GM23338 (cell line): Measurements from ENCODE around the gene DEUP1. TPM values are rescaled to one million over a fixed set of nuclear protein-coding genes. Genes with fewer than 3 reads are reported as not detected.

Source experiments
- ATAC-seq: fragments of 200-7000 bp; cut with Tn5 transposase; 3 replicates; pipeline ENCODE4 v1.9.1; 2020
- DNase-seq: peaks from one replicate; pipeline ENCODE4 v3.0.0-alpha.2; 2015; ENCODE audit warnings: low spot score
- H2AFZ ChIP-seq: fragments of 200-600 bp; sonication (generic); 2 replicates; pipeline ENCODE4 v1.8.0; 2016; ENCODE audit warnings: antibody characterized with exemption, mild to moderate bottlenecking, moderate library complexity
- H3F3A ChIP-seq: fragments of 200-600 bp; sonication (generic); replicated peaks from 2 replicates; pipeline ENCODE4 v1.8.0; 2017; ENCODE audit warnings: antibody characterized with exemption, mixed run types, low read depth
- H3K27ac ChIP-seq: fragments of 200-600 bp; sonication (generic); 2 replicates; pipeline ENCODE4 v1.6.1; 2016; ENCODE audit warnings: low read depth
- H3K27me3 ChIP-seq: fragments of 200-600 bp; sonication (generic); 2 replicates; pipeline ENCODE4 v1.8.0; 2016; ENCODE audit warnings: mild to moderate bottlenecking, mixed run types, moderate library complexity; ENCODE audit not compliant: insufficient read depth
- H3K36me3 ChIP-seq: fragments of 200-600 bp; sonication (generic); 2 replicates; pipeline ENCODE4 v1.8.0; 2016; ENCODE audit warnings: mild to moderate bottlenecking; ENCODE audit not compliant: insufficient read depth
- H3K4me1 ChIP-seq: fragments of 200-600 bp; sonication (generic); 2 replicates; pipeline ENCODE4 v1.8.0; 2016; ENCODE audit warnings: mild to moderate bottlenecking, moderate library complexity; ENCODE audit not compliant: insufficient read depth
- H3K4me2 ChIP-seq: fragments of 200-600 bp; sonication (generic); 2 replicates; pipeline ENCODE4 v1.7.1; 2017; ENCODE audit warnings: mixed run types
- H3K4me3 ChIP-seq: fragments of 200-600 bp; sonication (generic); 2 replicates; pipeline ENCODE4 v1.6.1; 2016; ENCODE audit warnings: mixed run types
- H3K79me2 ChIP-seq: fragments of 200-600 bp; sonication (generic); replicated peaks from 2 replicates; pipeline ENCODE4 v1.8.0; 2017; ENCODE audit warnings: mild to moderate bottlenecking; ENCODE audit not compliant: insufficient read depth
- H3K9me2 ChIP-seq: fragments of 200-600 bp; sonication (generic); 2 replicates; pipeline ENCODE4 v1.8.0; 2017; ENCODE audit not compliant: insufficient read depth
- H4K20me1 ChIP-seq: fragments of 200-600 bp; sonication (generic); replicated peaks from 2 replicates; pipeline ENCODE4 v1.8.0; 2017; ENCODE audit warnings: mild to moderate bottlenecking; ENCODE audit not compliant: insufficient read depth
- H3K27ac Mint-ChIP-seq: 2 replicates; pipeline ENCODE4 v1.8.0; 2020; ENCODE audit warnings: inconsistent platforms, mild to moderate bottlenecking, moderate library complexity, mixed read lengths
- H3K27me3 Mint-ChIP-seq: 3 replicates; pipeline ENCODE4 v1.8.0; 2022; ENCODE audit warnings: low read depth, mild to moderate bottlenecking, moderate library complexity, mixed read lengths, inconsistent platforms; ENCODE audit not compliant: insufficient read depth, poor library complexity
- H3K36me3 Mint-ChIP-seq: 3 replicates; pipeline ENCODE4 v1.8.0; 2021; ENCODE audit warnings: low read depth, mild to moderate bottlenecking, inconsistent platforms, moderate library complexity, mixed read lengths
- H3K4me1 Mint-ChIP-seq: 3 replicates; pipeline ENCODE4 v1.8.0; 2020; ENCODE audit warnings: mild to moderate bottlenecking, inconsistent platforms, mixed read lengths
- H3K4me3 Mint-ChIP-seq: 3 replicates; pipeline ENCODE4 v1.8.0; 2021; ENCODE audit warnings: moderate library complexity, mild to moderate bottlenecking, inconsistent platforms, mixed read lengths
- H3K9me3 Mint-ChIP-seq: 3 replicates; pipeline ENCODE4 v1.8.0; 2020; ENCODE audit warnings: moderate library complexity, mild to moderate bottlenecking, inconsistent platforms, mixed read lengths
- CREB1 ChIP-seq: fragments of 250-450 bp; sonication (Bioruptor Pico); IDR thresholded peaks from 2 replicates; pipeline ENCODE4 v1.5.0; 2020; ENCODE audit warnings: low read depth, mild to moderate bottlenecking, moderate library complexity
- EZH2phosphoT487 ChIP-seq: fragments of 200-600 bp; sonication (generic); IDR thresholded peaks from one replicate; pipeline ENCODE4 v1.8.1; 2018; ENCODE audit warnings: antibody characterized with exemption; ENCODE audit not compliant: unreplicated experiment
- NANOG ChIP-seq: IDR thresholded peaks from 2 replicates; pipeline ENCODE4 v1.6.1; 2016; ENCODE audit warnings: antibody characterized with exemption, borderline replicate concordance
- POLR2AphosphoS5 ChIP-seq: IDR thresholded peaks from 2 replicates; pipeline ENCODE4 v1.6.1; 2016; ENCODE audit warnings: antibody characterized with exemption, low read depth
- STAT1 ChIP-seq: IDR thresholded peaks from one replicate; pipeline ENCODE4 v1.6.1; 2016; ENCODE audit warnings: antibody characterized with exemption; ENCODE audit not compliant: unreplicated experiment
- ZNF114 ChIP-seq: fragments of 250-450 bp; sonication (Bioruptor Pico); IDR thresholded peaks from 2 replicates; pipeline ENCODE4 v1.5.0; 2020; ENCODE audit warnings: mild to moderate bottlenecking, moderate library complexity
- polyA plus RNA-seq: library from polyadenylated mRNA; unstranded; fragments of >200 nt; fragmentation: Nextera tagmentation; extraction: Ambion mirVana; gene quantifications from 2 replicates; pipeline ENCODE4 v1.2.1, GENCODE V29; 2016
- total RNA-seq: library from RNA; depleted of rRNA; stranded (reverse); fragments of >200 nt; shearing (Covaris generic); gene quantifications from 2 replicates; pipeline ENCODE4 v1.2.3, GENCODE V29; 2014
- TF ChIP-seq, protein P1 (sequence below): fragments of 250-450 bp; sonication (Bioruptor Pico); IDR thresholded peaks from 2 replicates; pipeline ENCODE4 v1.5.0; 2020; ENCODE audit warnings: mild to moderate bottlenecking, moderate library complexity
- TF ChIP-seq, protein P2 (sequence below): IDR thresholded peaks from 2 replicates; pipeline ENCODE4 v1.6.1; 2016; ENCODE audit warnings: antibody characterized with exemption

Gene DEUP1
- total and polyA plus RNA-seq, 2 experiments from 2014 or later, result 0.63 to 1.7 TPM

DNA sequence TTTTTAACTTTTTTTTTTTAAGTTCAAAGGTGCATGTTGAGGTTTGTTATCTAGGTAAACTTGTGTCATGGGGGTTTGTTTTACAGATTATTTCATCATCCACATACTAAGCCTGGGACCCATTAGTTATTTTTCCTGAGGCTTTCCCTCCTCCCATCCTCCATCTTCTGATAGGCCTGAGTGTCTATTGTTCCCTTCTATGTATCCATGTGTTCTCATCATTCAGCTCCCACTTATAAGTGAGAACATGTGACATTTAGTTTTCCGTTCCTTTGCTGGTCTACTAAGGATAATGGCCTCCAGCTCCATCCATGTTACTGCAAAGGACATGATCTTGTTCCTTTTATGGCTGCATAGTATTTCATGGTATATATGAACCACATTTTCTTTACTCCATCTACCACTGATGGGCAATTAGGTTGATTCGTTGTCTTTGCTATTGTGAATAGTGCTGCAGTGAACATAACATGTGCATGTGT is 14.4 kb downstream of the DEUP1 start (continued):
- TF ChIP-seq, protein P1, sequence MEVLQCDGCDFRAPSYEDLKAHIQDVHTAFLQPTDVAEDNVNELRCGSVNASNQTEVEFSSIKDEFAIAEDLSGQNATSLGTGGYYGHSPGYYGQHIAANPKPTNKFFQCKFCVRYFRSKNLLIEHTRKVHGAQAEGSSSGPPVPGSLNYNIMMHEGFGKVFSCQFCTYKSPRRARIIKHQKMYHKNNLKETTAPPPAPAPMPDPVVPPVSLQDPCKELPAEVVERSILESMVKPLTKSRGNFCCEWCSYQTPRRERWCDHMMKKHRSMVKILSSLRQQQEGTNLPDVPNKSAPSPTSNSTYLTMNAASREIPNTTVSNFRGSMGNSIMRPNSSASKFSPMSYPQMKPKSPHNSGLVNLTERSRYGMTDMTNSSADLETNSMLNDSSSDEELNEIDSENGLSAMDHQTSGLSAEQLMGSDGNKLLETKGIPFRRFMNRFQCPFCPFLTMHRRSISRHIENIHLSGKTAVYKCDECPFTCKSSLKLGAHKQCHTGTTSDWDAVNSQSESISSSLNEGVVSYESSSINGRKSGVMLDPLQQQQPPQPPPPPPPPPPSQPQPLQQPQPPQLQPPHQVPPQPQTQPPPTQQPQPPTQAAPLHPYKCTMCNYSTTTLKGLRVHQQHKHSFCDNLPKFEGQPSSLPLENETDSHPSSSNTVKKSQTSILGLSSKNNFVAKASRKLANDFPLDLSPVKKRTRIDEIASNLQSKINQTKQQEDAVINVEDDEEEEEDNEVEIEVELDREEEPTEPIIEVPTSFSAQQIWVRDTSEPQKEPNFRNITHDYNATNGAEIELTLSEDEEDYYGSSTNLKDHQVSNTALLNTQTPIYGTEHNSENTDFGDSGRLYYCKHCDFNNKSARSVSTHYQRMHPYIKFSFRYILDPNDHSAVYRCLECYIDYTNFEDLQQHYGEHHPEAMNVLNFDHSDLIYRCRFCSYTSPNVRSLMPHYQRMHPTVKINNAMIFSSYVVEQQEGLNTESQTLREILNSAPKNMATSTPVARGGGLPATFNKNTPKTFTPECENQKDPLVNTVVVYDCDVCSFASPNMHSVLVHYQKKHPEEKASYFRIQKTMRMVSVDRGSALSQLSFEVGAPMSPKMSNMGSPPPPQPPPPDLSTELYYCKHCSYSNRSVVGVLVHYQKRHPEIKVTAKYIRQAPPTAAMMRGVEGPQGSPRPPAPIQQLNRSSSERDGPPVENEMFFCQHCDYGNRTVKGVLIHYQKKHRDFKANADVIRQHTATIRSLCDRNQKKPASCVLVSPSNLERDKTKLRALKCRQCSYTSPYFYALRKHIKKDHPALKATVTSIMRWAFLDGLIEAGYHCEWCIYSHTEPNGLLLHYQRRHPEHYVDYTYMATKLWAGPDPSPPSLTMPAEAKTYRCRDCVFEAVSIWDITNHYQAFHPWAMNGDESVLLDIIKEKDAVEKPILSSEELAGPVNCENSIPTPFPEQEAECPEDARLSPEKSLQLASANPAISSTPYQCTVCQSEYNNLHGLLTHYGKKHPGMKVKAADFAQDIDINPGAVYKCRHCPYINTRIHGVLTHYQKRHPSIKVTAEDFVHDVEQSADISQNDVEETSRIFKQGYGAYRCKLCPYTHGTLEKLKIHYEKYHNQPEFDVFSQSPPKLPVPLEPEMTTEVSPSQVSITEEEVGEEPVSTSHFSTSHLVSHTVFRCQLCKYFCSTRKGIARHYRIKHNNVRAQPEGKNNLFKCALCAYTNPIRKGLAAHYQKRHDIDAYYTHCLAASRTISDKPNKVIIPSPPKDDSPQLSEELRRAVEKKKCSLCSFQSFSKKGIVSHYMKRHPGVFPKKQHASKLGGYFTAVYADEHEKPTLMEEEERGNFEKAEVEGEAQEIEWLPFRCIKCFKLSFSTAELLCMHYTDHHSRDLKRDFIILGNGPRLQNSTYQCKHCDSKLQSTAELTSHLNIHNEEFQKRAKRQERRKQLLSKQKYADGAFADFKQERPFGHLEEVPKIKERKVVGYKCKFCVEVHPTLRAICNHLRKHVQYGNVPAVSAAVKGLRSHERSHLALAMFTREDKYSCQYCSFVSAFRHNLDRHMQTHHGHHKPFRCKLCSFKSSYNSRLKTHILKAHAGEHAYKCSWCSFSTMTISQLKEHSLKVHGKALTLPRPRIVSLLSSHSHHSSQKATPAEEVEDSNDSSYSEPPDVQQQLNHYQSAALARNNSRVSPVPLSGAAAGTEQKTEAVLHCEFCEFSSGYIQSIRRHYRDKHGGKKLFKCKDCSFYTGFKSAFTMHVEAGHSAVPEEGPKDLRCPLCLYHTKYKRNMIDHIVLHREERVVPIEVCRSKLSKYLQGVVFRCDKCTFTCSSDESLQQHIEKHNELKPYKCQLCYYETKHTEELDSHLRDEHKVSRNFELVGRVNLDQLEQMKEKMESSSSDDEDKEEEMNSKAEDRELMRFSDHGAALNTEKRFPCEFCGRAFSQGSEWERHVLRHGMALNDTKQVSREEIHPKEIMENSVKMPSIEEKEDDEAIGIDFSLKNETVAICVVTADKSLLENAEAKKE (CRISPR knock-in tag), result no peak
- no peak for TF ChIP-seq ZNF114 (CRISPR knock-in tag)
- TF ChIP-seq NANOG, result no peak
- TF ChIP-seq POLR2AphosphoS5, result no peak
- no peak for TF ChIP-seq STAT1
- TF ChIP-seq CREB1 (CRISPR knock-in tag), result no peak
- TF ChIP-seq, protein P2, sequence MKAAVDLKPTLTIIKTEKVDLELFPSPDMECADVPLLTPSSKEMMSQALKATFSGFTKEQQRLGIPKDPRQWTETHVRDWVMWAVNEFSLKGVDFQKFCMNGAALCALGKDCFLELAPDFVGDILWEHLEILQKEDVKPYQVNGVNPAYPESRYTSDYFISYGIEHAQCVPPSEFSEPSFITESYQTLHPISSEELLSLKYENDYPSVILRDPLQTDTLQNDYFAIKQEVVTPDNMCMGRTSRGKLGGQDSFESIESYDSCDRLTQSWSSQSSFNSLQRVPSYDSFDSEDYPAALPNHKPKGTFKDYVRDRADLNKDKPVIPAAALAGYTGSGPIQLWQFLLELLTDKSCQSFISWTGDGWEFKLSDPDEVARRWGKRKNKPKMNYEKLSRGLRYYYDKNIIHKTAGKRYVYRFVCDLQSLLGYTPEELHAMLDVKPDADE, result no peak

DNA sequence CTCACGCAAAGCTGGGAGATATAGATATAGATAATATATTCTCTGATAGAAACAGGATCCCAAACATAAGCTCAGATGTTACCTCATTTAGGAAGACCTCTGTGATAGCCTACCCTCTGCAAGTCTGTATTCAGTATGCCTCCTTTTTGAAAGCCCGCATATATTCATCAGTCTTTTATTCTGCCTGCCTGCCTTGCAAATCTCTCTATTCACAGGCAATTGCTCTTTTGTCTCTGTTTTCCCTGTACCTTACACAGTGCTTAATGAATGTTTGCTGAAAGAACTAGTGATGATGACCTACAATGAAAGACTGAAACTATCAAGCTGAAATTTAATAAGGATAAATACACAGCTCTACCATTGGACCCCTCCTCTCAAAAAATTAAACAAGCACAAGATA is 18.4 kb downstream of the DEUP1 start:
- H3K4me1 Mint-ChIP-seq, result peaks cover 27% of the 10 kb centered on the region

More for the DNA sequence above, 18.4 kb downstream of the DEUP1 start:
- Mint-ChIP-seq H3K4me3 (peak overlapping the region; percentile 47), H3K36me3 (peaks cover 26% of the 10 kb centered on the region), H3K27me3 (peaks cover 1% of the 10 kb centered on the region), H3K9me3 (peaks cover 16% of the 10 kb centered on the region), H3K27ac (peak overlapping the region; percentile 56)
- H3K27me3 ChIP-seq, result no peaks in the 10 kb centered on the region
- H3K27ac ChIP-seq, result 0 out of 2 replicates have a peak overlapping the region, but pooled peaks have one; percentile 35
- no peaks in the 10 kb centered on the region for H3K9me2 ChIP-seq
- DNase-seq (peak; percentile 43), ATAC-seq (peak; percentile 94)
- H2AFZ ChIP-seq, result no peak overlapping the region
- peak overlapping the region; percentile 27 for H3K4me3 ChIP-seq
- no peaks in the 10 kb centered on the region for H3K36me3 ChIP-seq
- TF ChIP-seq NANOG (peak; percentile 60), EZH2phosphoT487 (no peak)
- H3K4me1 ChIP-seq, result peaks cover 24% of the 10 kb centered on the region
- H3K79me2 ChIP-seq, result no peaks in the 10 kb centered on the region
- no peaks in the 10 kb centered on the region for H3F3A ChIP-seq
- no peaks in the 10 kb centered on the region for H4K20me1 ChIP-seq
- peak overlapping the region; percentile 70 for H3K4me2 ChIP-seq
